ENCODE data around the gene SLC8B1.

DNA sequence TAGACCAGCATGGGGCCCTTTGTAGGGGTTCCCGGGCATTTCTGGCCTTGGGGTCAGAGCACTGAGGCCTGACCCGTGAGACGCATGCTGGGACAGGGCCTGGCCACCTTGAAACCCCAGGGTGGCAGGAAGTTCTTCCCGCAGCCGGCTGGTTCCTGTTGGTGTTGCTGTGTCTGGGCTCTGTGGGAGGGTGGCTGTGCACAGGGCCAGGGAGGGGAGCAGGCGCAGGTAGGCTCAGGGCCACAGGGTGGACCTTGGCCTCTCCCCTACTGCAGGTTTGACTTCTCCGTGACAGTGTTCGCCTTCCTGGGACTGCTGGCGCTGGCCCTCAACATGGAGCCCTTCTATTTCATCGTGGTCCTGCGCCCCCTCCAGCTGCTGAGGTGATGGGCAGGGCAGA is 48.2 kb downstream of the SLC8B1 start:
- no peak for TF ChIP-seq CTCF (IDR thresholded peaks at IDR 0.05; ENCODE audit: low read length)
- TF ChIP-seq EZH2 (IDR thresholded peaks at IDR 0.05; ENCODE audit: borderline replicate concordance, low read length): no peak
